ENCODE data around the gene CLSTN2. TPM values are rescaled to one million over a fixed set of nuclear protein-coding genes. Genes with fewer than 3 reads are reported as not detected.

The CLSTN2 gene
- total RNA-seq, 4 donors from 2014 or later, result 13.4 to 21.3 (median 19.4) TPM

DNA sequence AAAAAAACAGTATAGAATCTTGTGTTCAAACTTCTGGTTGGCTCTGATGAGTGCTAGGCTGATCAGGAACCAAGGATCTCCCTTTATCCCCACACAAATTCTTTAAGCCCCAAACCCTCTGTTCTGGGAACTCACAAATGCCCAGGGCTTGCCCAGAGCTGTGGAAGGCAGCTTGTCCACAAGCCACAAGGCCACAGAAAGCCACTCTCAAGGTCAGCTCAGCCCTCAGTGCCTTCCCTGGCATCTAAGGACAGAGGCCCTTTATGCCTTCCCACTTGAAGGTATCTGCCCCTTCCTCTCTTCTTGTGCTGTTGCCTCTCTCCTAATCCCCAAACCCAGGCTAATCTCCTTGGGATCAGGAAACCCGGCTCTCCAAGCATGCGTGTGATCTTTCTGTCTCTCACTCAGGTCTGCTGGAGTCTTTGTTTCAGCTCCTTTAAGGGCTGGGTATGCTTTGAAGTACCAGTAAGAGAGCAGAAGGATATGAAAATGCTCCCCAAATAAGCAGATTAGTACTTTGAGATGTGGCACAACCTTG lies 597.9 kb downstream of the CLSTN2 start:
- H3K9me3 ChIP-seq, result no peaks in the 10 kb centered on the region
- H3K27me3 ChIP-seq, result no peaks in the 10 kb centered on the region
- H3K27ac ChIP-seq, result no peak overlapping the region
- WGBS, 2 donors, result 60 to 81% methylated on average over 2 of the region's 2 CpGs
- H3K36me3 ChIP-seq, result no peaks in the 10 kb centered on the region
- peaks cover 0 to 8% (median 0%) of the 10 kb centered on the region in 4 donors for H3K4me1 ChIP-seq
- TF ChIP-seq POLR2A (IDR thresholded peaks at IDR 0.05) (no peak), EP300 (IDR thresholded peaks at IDR 0.05) (no peak)
- TF ChIP-seq, protein P1, sequence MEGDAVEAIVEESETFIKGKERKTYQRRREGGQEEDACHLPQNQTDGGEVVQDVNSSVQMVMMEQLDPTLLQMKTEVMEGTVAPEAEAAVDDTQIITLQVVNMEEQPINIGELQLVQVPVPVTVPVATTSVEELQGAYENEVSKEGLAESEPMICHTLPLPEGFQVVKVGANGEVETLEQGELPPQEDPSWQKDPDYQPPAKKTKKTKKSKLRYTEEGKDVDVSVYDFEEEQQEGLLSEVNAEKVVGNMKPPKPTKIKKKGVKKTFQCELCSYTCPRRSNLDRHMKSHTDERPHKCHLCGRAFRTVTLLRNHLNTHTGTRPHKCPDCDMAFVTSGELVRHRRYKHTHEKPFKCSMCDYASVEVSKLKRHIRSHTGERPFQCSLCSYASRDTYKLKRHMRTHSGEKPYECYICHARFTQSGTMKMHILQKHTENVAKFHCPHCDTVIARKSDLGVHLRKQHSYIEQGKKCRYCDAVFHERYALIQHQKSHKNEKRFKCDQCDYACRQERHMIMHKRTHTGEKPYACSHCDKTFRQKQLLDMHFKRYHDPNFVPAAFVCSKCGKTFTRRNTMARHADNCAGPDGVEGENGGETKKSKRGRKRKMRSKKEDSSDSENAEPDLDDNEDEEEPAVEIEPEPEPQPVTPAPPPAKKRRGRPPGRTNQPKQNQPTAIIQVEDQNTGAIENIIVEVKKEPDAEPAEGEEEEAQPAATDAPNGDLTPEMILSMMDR (IDR thresholded peaks at IDR 0.05), result no peak
- DNase-seq (ENCODE audit: low spot score in 2 of 2), result no peak
- H3K4me3 ChIP-seq, result no peak overlapping the region

DNA sequence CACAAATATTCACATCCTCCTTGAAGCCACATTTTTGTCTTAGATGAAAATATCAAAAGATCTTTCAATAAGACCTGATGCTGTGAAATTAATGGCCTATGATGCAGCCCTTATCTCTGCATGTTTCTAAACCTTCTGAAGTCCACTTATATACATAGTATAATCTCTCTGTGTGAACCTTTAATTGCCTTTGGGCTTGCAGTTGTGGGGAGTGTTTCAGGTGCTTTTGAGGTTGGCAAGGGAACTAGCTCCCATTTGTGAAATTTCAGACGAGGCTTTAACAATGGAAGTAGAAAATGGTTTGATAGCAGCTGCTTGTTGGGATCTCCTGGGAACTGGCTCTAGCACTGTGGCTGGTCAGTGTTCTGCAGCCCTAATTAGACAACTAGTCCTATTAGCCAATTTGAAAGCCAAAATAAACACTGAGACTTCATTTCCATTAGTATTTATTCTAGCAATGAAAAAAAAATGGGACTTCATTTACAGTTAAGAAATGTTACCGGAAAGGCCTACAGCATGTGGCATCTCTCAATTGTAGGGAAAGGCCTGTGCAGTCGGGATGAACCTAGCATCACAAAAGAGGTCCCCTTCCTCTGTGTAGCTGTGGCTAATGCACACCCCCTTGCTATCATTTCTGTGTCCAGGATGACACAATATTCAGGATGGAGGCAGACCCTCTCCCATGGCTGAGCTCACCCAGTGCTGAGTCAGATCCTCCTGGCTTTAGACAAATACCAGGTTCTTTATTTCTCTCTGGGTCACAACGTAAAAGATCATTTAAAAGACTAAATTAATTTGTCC lies 602.1 kb downstream of the CLSTN2 start:
- no peaks in the 10 kb centered on the region for H3K4me1 ChIP-seq
- H3K27ac ChIP-seq, result no peak overlapping the region
- H3K9me3 ChIP-seq, result no peaks in the 10 kb centered on the region
- H3K4me3 ChIP-seq, result no peak overlapping the region
- TF ChIP-seq POLR2A (IDR thresholded peaks at IDR 0.05) (no peak), EP300 (IDR thresholded peaks at IDR 0.05) (no peak)
- TF ChIP-seq, protein P1 (IDR thresholded peaks at IDR 0.05), result no peak
- no peaks in the 10 kb centered on the region for H3K36me3 ChIP-seq
- 69 to 76% methylated on average over 4 of the region's 4 CpGs for WGBS, 2 donors
- H3K27me3 ChIP-seq, result no peaks in the 10 kb centered on the region
- no peak for DNase-seq (ENCODE audit: low spot score in 2 of 2)

- Histone ChIP-seq H3K4me1 (no peaks in the 10 kb centered on the region), H3K9me3 (no peaks in the 10 kb centered on the region), H3K27me3 (no peaks in the 10 kb centered on the region), H3K4me3 (no peak overlapping the region), H3K27ac (no peak overlapping the region), H3K36me3 (no peaks in the 10 kb centered on the region)
- DNase-seq (ENCODE audit: low spot score in 2 of 2), result no peak
- TF ChIP-seq, protein P1 (IDR thresholded peaks at IDR 0.05), result no peak
- TF ChIP-seq POLR2A (IDR thresholded peaks at IDR 0.05) (no peak), EP300 (IDR thresholded peaks at IDR 0.05) (no peak)
- WGBS, 2 donors, result 88 to 95% methylated on average over 3 of the region's 3 CpGs
These were observed 602.7 kb downstream of the CLSTN2 start for GRCh38 chr3:140537727-140538082.

- WGBS, 2 donors, result 80 to 88% methylated on average over 5 of the region's 5 CpGs
- Histone ChIP-seq H3K27me3 (no peaks in the 10 kb centered on the region), H3K4me1 (peaks cover 0 to 5% (median 0%) of the 10 kb centered on the region in 4 donors), H3K36me3 (no peaks in the 10 kb centered on the region), H3K9me3 (no peaks in the 10 kb centered on the region), H3K4me3 (no peak overlapping the region), H3K27ac (no peak overlapping the region)
- TF ChIP-seq EP300 (IDR thresholded peaks at IDR 0.05) (no peak), POLR2A (IDR thresholded peaks at IDR 0.05) (no peak)
- TF ChIP-seq, protein P1 (IDR thresholded peaks at IDR 0.05), result no peak
- no peak for DNase-seq (ENCODE audit: low spot score in 2 of 2)
These were observed 605.3 kb downstream of the CLSTN2 start for GRCh38 chr3:140540262-140540661.

DNA sequence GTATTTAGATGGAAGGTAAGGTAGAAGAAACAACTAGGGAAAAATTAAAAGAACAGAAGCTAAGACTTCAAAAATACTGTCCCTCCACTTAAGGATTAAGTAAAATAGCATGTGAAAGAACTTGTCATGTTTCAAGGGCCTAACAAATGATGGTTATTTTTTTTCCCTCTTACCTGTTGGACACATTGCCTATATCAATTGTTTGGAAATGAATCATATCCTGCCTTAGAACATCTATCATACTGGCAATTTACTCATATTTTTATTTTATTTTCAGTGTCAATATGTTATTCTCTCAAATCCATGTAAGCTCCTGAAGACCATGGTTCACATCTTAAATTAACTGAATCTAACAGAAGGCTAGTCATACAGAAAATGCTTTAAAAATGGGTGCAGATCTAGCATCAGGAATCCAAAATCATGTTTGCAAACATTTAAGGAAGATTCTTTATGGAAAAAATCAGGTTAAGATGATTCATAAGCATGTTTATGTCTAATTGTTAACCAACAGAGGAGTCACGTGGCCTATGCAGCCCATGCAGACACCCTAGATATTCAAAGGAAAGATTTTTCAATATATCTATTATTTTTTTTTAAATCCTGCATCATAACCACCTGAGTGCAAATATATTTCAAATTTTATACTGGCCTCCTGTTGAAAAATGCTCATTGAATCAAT lies 607.1 kb downstream of the CLSTN2 start:
- Histone ChIP-seq H3K9me3 (no peaks in the 10 kb centered on the region), H3K4me1 (peaks cover 0 to 16% (median 0%) of the 10 kb centered on the region in 4 donors), H3K27ac (no peak overlapping the region), H3K36me3 (no peaks in the 10 kb centered on the region), H3K27me3 (no peaks in the 10 kb centered on the region), H3K4me3 (no peak overlapping the region)
- no peak for TF ChIP-seq EP300 (IDR thresholded peaks at IDR 0.05)
- TF ChIP-seq, protein P1 (IDR thresholded peaks at IDR 0.05), result no peak
- DNase-seq (ENCODE audit: low spot score in 2 of 2), result no peak
- WGBS, 2 donors, result 78 to 98% methylated on average over 1 of the region's 1 CpG

Data from tibial nerve (tissue), 4 donors.